GM13977 (cell line): ENCODE data around the gene PTPRM.
A peak's percentile ranks its signal among the peaks of the same experiment; 100 is the strongest.

Source experiments
- DNase-seq: peaks from one replicate; pipeline ENCODE4 v3.0.0; 2012; ENCODE audit warnings: low spot score
- in situ Hi-C: fragments of 300-500 bp; cut with MboI; formaldehyde crosslinking; loops from one replicate; pipeline ENCODE4 v1.12.0; 2022; ENCODE audit warnings: low sequenced_read_pairs, low pct_unique_long_range_greater_than_20kb, mixed read lengths, inconsistent platforms; ENCODE audit not compliant: unreplicated experiment
- TF ChIP-seq, protein P1 (sequence below): IDR thresholded peaks from 2 replicates; pipeline ENCODE4 v1.5.1; 2012; ENCODE audit warnings: mild to moderate bottlenecking, control low read depth; ENCODE audit not compliant: insufficient read depth; ENCODE audit errors: extremely low read depth, missing control alignments

Gene PTPRM

DNA sequence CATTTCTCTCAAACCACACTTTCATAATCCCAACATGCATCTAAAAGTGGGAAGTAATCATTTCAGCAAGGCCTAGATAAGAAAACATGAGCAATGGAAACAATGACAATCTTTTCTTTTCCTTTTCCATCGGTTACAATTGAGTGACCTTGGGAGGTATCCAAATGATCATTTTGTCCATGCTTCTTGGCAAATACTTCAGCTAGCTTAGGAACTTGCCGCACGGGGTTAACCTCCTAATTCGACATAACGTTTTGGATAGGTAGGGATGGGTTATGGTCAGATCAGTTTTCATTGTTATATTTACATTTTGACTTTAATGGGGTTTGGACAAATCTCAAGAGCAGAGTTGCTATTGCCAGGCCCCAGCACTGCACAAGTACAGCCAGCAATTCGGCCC, 4.6 kb upstream of the PTPRM start:
- in situ Hi-C loops: no loop called here
- no peak for DNase-seq
- TF ChIP-seq, protein P1, sequence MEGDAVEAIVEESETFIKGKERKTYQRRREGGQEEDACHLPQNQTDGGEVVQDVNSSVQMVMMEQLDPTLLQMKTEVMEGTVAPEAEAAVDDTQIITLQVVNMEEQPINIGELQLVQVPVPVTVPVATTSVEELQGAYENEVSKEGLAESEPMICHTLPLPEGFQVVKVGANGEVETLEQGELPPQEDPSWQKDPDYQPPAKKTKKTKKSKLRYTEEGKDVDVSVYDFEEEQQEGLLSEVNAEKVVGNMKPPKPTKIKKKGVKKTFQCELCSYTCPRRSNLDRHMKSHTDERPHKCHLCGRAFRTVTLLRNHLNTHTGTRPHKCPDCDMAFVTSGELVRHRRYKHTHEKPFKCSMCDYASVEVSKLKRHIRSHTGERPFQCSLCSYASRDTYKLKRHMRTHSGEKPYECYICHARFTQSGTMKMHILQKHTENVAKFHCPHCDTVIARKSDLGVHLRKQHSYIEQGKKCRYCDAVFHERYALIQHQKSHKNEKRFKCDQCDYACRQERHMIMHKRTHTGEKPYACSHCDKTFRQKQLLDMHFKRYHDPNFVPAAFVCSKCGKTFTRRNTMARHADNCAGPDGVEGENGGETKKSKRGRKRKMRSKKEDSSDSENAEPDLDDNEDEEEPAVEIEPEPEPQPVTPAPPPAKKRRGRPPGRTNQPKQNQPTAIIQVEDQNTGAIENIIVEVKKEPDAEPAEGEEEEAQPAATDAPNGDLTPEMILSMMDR: no peak

DNA sequence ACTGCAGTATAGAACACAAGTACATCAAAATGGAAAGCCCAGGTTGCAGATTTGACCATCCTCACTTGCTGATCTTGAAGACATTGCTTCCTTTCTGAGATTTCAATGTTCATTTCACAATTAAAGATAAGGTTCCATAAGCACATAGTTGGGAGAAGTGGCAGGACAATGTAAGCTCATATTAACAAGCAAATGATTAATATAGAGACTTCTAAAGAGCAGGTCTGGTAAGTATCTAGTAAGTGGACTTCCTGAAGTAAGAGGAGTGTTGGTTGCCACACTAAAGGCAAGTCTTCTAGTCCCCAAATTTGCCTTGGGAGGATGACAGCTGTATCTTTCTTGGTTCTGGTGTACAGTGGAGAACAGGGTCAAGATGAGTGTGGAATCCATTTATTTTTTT, 1.4 kb upstream of the PTPRM start:
- DNase-seq: no peak
- in situ Hi-C loops: no loop called here
- TF ChIP-seq, protein P1: no peak

DNA sequence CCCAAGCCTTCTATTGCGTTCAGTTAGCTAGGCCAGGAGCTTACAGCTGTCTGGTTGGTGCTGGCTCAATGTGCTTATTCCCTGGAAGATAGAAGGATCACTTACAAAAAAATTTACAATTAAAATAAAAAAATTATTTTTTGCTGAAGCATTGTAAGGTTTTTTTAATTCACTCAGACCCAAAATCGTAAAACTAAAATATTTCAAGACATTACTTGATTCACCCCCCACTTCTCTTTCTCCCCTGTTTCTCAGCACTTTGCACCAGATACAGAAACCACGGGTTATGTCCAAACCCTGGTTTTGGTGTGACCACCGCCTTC, 911 bp upstream of the PTPRM start:
- DNase-seq: no peak
- in situ Hi-C loops: no loop called here
- TF ChIP-seq, protein P1: no peak

DNA sequence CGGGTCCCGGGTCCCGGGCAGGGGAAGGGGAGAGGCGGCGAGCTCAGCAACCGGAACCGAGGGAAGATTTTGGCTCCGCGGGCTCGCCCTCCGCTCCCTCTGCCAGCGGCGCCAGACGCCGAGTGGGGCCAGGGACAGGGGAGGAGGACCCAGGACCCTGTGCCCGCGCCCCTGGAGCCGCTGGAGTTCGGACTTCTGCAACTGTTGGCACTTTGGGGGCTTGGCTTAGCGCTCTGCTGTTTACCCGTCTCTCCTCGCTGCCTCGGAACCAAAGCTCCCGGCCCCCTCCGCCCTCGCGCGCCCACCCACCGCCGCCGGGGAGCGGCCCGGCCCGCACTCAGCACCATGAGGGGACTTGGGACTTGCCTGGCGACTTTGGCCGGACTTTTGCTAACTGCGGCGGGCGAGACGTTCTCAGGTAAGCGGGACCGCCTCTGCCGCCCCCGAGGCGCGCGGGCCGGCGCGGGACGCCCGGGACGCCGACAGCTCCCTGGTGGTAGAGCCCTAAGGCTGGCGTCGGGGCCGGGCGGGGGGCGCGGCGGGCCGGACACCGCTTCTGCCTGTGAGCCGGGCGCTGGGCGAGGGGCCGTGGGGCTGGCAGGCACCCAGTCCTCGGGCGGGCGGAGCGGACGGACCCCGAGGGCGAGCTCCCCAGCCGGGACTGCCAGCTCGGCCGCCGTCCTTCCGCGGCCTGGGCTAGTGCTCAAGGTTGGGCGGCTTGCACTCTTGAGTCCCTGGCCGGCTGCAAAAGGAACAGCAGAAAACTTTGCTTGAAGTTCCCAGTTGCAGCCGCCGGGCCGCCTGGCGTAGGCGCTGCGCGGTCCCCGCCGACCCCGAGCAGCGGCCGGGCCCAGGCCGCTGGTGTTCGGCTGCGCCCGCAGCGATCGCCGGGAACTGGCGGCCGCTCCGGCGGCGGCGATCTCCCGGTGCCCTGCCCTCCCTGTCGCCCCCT, 634 bp downstream of the PTPRM start:
- in situ Hi-C loops: no loop called here
- TF ChIP-seq, protein P1: no peak
- DNase-seq: peak; percentile 32

DNA sequence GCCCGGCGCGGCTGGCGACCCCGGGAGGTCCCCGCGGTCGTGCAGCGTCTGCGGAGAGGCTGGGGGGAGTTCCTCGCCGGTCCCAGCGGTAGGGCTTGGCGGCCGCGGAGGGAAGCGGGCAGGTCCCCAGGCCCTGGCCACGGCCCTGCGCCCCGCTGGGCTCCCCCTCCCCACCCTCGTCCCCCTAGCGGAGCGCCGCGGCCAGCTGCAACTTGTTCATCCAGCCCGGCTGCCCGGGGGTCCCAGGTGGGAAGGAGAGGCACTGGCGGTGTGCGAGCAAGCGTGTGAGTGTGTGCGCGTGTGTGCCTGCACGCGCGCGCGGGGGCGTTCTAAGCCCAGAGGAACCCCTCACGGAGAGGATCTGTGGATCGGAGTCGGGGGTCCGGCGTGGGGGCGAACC, 1.3 kb downstream of the PTPRM start:
- TF ChIP-seq, protein P1: no peak
- DNase-seq: no peak
- in situ Hi-C loops: no loop called here

DNA sequence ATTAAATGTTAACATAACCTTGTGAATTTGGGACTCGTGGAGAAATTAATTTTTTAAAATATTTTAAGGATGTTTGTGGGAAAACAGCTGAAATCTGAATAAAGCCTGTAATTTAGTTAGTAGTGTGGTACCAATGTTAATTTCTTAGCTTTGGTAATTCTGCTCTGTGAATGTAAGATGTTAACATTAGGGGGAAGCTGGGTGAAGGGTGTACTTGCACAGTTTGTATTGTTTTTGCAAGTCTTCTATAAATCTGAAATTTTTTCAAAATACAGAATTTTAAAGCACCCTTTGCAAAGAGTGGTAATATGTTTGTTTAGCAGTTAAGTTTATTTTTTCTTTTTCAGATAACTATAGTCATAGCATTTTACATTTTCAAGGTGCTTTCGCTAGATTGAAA, 4.5 kb downstream of the PTPRM start:
- TF ChIP-seq, protein P1: no peak
- DNase-seq: no peak
- in situ Hi-C loops: no loop called here
